Esophagus squamous epithelium (tissue), 5 donors: Measurements from ENCODE around the gene FALEC. TPM values are rescaled to one million over a fixed set of nuclear protein-coding genes. Genes with fewer than 3 reads are reported as not detected.

ENCODE experiments used
- DNase-seq: peaks from one replicate; lab custom pipeline; 2025; lab: John Stamatoyannopoulos, UW
- H3K27ac ChIP-seq, 4 donors: fragments of 200-600 bp; sonication (generic); one replicate each; pipeline ENCODE4 v1.5.1; 2016 to 2019; ENCODE audit warnings: mild to moderate bottlenecking in 1 of 4
- H3K27me3 ChIP-seq, 4 donors: fragments of 200-600 bp; sonication (generic); 1 replicate in 3 of 4; 2 replicates in 1 of 4; pipeline versions ENCODE4 v1.5.1 to v1.6.0; 2017 to 2021; ENCODE audit warnings: antibody characterized with exemption in 1 of 4
- H3K36me3 ChIP-seq, 3 donors: fragments of 200-600 bp; sonication (generic); one replicate each; pipeline ENCODE4 v1.5.1; 2016 to 2019
- H3K4me1 ChIP-seq, 3 donors: fragments of 200-600 bp; sonication (generic); one replicate each; pipeline ENCODE4 v1.5.1; 2017 to 2019
- H3K4me3 ChIP-seq, 4 donors: fragments of 200-600 bp; sonication (generic); 1 replicate in 3 of 4; 2 replicates in 1 of 4; pipeline ENCODE4 v1.5.1; 2016 to 2019; ENCODE audit warnings: mild to moderate bottlenecking in 2 of 4, moderate library complexity in 1 of 4
- H3K9me3 ChIP-seq, 3 donors: fragments of 200-600 bp; sonication (generic); one replicate each; pipeline ENCODE4 v1.5.1; 2016 to 2019
- CTCF ChIP-seq, 6 experiments: fragments of 450-650 bp in 4 of 6; fragments of 200-600 bp in 2 of 6; sonication (generic) in 2 of 6; IDR thresholded peaks; one replicate each; pipeline ENCODE4 v1.5.1; 2016 to 2019; ENCODE audit warnings: antibody characterized with exemption in 6 of 6, mild to moderate bottlenecking in 4 of 6, moderate library complexity in 4 of 6
- POLR2A ChIP-seq, 4 donors: fragments of 450-650 bp; IDR thresholded peaks; one replicate each; pipeline ENCODE4 v1.6.1; 2017; ENCODE audit warnings: antibody characterized with exemption in 4 of 4, mild to moderate bottlenecking in 4 of 4, moderate library complexity in 3 of 4
- WGBS, 2 donors: methylation state at CpG; one replicate each; pipeline ENCODE4 v1.1.5; 2018; 5-methylcytosine and 5-hydroxymethylcytosine counted together
- intact Hi-C: fragments of 100-400 bp; cut with DNase I; formaldehyde crosslinking; loops from one replicate; pipeline ENCODE4 v1.15.0; 2022
- total RNA-seq, 4 donors: library from RNA; depleted of rRNA; stranded (reverse); fragments of >200 nt; gene quantifications; one replicate each; pipeline ENCODE4 v1.1.0, GENCODE V29; 2016
- donor health status: DM: yes; HTN: yes; CAD: no.

FALEC gene
- total RNA-seq, 4 donors from 2014 or later = 3.6 TPM; not detected in 3

GRCh38 chr1:150551784-150552127, 36.2 kb downstream of the FALEC start:
- peaks cover 41 to 55% (median 42%) of the 10 kb centered on the region in 3 donors for H3K4me1 ChIP-seq
- WGBS, 2 donors = 13 to 20% methylated on average over 1 of the region's 1 CpG
- TF ChIP-seq POLR2A (IDR thresholded peaks at IDR 0.05) = no peak
- no peak for TF ChIP-seq CTCF (IDR thresholded peaks at IDR 0.05)
- no peaks in the 10 kb centered on the region for H3K9me3 ChIP-seq
- peak overlapping the region; percentile 88 to 96 (median 91) for H3K27ac ChIP-seq
- no peak for DNase-seq
- H3K4me3 ChIP-seq = peak overlapping the region in 1 of 4 donors; percentile 6
- H3K27me3 ChIP-seq = no peaks in the 10 kb centered on the region
- intact Hi-C loops = no loop called here
- H3K36me3 ChIP-seq = peaks cover 0 to 40% (median 0%) of the 10 kb centered on the region in 3 donors

DNA sequence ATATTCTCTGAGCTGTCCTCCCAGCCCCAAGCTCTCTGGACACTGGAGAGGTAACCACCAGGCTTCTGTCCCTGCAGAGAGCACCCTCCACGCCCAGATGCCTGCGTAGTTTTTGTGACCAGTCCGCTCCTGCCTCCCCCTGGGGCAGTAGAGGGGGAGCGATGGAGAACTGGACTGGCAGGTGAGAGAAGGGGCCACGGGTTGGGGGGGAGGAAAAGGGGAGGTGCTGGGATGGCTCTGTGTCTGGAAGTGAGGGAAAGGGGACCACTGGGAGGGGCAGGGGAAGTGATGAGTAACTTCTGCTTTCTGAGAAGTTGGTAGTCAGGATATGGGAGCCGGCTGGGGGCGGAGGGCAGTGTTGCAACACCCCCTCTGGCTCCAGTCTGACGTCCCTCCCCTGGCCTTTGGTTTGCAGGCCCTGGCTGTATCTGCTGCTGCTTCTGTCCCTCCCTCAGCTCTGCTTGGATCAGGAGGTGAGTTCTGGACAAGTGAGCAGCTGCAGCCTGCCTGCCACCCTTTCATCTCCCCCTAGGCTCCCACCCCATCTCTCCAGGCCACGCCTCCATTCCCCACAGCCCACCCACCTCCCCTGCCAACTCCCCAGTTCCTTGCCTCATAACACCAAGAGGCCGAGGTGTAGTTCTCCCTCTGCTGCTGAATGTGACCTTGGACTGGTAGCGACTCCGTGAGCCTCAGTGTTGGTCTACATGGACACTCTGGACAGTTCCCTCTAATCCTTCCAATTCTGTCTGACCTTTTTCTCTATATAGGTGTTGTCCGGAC, 36.8 kb downstream of the FALEC start:
- H3K4me1 ChIP-seq = peaks cover 41 to 55% (median 42%) of the 10 kb centered on the region in 3 donors
- H3K27ac ChIP-seq = peak overlapping the region; percentile 88 to 96 (median 91)
- H3K27me3 ChIP-seq = no peaks in the 10 kb centered on the region
- intact Hi-C loops = no loop called here
- TF ChIP-seq POLR2A (IDR thresholded peaks at IDR 0.05) (peak in 1 of 4 donors; percentile 32), CTCF (IDR thresholded peaks at IDR 0.05) (no peak)
- H3K4me3 ChIP-seq = peak overlapping the region in 1 of 4 donors; percentile 6
- H3K9me3 ChIP-seq = no peaks in the 10 kb centered on the region
- 24% methylated on average over 8 to 11 of the region's 13 CpGs for WGBS, 2 donors
- peaks cover 0 to 45% (median 0%) of the 10 kb centered on the region in 3 donors for H3K36me3 ChIP-seq
- peak; percentile 37 for DNase-seq

GRCh38 chr1:150552911-150553289, 37.3 kb downstream of the FALEC start:
- peak overlapping the region in 1 of 4 donors; percentile 6 for H3K4me3 ChIP-seq
- TF ChIP-seq POLR2A (IDR thresholded peaks at IDR 0.05) = no peak
- TF ChIP-seq CTCF (IDR thresholded peaks at IDR 0.05) = no peak

GRCh38 chr1:150553392-150554085, 38.0 kb downstream of the FALEC start:
- 71 to 80% methylated on average over 5 to 6 of the region's 23 CpGs for whole genome bisulfite sequencing, 2 donors
- H3K4me3 ChIP-seq = no peak overlapping the region
- no peaks in the 10 kb centered on the region for H3K27me3 ChIP-seq
- H3K4me1 ChIP-seq = peaks cover 40 to 56% (median 42%) of the 10 kb centered on the region in 3 donors
- H3K9me3 ChIP-seq = no peaks in the 10 kb centered on the region
- no peak for TF ChIP-seq POLR2A (IDR thresholded peaks at IDR 0.05)
- no peak for DNase-seq
- intact Hi-C loops = no loop called here
- peak overlapping the region; percentile 88 to 96 (median 91) for H3K27ac ChIP-seq
- H3K36me3 ChIP-seq = peaks cover 0 to 58% (median 0%) of the 10 kb centered on the region in 3 donors

More at GRCh38 chr1:150552911-150553289, 37.3 kb downstream of the FALEC start:
- intact Hi-C loops = no loop called here
- WGBS, 2 donors = 90% methylated on average over 2 of the region's 12 CpGs; no CpG with 5 or more reads in 1 of the 2 donors
- Histone ChIP-seq H3K4me1 (peaks cover 41 to 56% (median 42%) of the 10 kb centered on the region in 3 donors), H3K9me3 (no peaks in the 10 kb centered on the region), H3K36me3 (peaks cover 0 to 51% (median 0%) of the 10 kb centered on the region in 3 donors), H3K27ac (peak overlapping the region; percentile 88 to 96 (median 91)), H3K27me3 (no peaks in the 10 kb centered on the region)
- DNase-seq = no peak

- Histone ChIP-seq H3K4me1 (peaks cover 43 to 59% (median 44%) of the 10 kb centered on the region in 3 donors), H3K9me3 (no peaks in the 10 kb centered on the region), H3K27me3 (no peaks in the 10 kb centered on the region), H3K4me3 (no peak overlapping the region), H3K27ac (peak overlapping the region; percentile 23 to 96 (median 91)), H3K36me3 (peaks cover 0 to 63% (median 0%) of the 10 kb centered on the region in 3 donors)
- WGBS, 2 donors = 87 to 100% methylated on average over 1 to 8 of the region's 8 CpGs
- no peak for TF ChIP-seq CTCF (IDR thresholded peaks at IDR 0.05)
- no peak for TF ChIP-seq POLR2A (IDR thresholded peaks at IDR 0.05)
- intact Hi-C loops = no loop called here
- DNase-seq = no peak
These were observed 38.5 kb downstream of the FALEC start for GRCh38 chr1:150554086-150554452.
